ENCODE data around the gene MKRN2.
"Not testable (repeated sequence)": the region's sequence is repeated elsewhere in the genome, so short reads cannot be mapped to it uniquely, and the experiment has no call there.

Gene MKRN2, protein sequence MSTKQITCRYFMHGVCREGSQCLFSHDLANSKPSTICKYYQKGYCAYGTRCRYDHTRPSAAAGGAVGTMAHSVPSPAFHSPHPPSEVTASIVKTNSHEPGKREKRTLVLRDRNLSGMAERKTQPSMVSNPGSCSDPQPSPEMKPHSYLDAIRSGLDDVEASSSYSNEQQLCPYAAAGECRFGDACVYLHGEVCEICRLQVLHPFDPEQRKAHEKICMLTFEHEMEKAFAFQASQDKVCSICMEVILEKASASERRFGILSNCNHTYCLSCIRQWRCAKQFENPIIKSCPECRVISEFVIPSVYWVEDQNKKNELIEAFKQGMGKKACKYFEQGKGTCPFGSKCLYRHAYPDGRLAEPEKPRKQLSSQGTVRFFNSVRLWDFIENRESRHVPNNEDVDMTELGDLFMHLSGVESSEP

DNA sequence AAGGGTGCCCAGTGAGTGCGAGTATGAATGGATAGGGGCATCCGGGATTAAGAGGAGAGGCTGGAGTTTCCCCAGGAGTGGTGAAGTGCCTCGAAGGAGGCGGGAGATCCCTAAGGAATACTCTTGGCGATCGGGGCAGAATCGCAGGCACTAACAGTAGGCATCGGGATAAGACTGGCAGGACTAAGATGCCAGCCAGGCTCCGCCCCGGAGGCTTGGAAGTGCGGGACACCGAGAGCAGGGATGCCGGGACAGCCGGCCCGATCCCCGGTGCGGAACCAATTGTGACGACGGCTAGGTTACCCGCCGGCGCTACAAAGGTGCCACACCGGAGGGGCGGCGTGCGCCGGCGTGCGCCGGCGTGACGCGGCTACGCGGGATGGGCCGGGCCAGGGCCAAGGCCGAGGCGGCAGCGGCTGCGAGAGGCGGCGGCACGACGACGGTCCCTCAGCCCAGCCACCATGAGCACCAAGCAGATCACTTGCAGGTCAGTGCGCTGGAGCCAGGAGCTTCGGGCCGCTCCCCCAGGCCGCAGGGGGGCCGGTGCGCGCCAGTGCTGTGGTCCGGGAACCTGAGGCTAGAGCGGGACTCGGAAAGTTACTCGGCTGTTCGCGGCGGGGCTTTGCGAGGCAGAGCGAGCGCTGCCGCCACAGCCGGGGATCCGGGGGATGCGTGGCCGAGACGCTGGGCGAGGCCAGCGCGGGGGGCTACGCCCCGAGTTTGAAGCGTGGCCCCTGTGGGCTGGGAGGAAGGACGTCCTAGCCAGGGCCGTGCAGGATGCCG, at the start of gene MKRN2:
MKRN2 (plus strand) TSS at position 398 of the 783 bp plus-strand sequence; CDS start at position 462, 64 bp downstream.
- DNase-seq (ENCODE audit: low read depth in 2 of 2, low spot score in 1 of 2), result peak; percentile 71 to 72

DNA sequence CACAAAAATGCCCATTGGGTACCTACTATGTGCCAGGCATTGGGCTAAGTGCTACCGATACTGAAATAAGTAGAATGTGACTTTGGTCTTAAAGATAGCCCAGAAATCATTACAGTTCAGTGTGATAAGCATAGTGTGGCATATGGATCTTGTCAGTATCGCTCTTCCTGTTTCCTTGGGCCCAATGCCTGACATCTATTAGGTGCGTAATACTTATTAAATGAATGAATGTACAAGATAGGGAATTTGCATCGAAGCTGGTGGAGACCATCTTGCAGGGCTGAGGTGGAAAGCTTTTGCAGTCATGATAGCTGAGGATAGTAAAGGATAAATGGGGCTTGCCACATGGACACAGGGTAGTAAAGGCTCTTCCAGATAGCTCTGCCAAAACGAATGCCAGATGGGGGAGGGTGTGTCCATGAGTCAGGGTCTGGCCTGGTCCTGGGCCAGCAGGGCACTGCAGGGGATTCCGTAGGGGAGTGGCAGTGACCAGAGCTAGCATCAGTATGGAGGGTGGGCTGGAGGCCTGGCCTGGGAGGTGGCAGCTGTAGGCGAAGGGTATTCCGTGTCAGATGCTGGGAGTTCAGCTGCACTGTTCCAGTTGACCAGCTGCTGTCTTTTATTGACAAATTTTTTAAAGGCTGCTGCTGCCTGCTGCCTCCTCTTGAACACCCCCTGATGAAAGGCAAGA, 49.2 kb upstream of the MKRN2 start:
- no peak for DNase-seq (ENCODE audit: low read depth in 2 of 2, low spot score in 1 of 2)

DNA sequence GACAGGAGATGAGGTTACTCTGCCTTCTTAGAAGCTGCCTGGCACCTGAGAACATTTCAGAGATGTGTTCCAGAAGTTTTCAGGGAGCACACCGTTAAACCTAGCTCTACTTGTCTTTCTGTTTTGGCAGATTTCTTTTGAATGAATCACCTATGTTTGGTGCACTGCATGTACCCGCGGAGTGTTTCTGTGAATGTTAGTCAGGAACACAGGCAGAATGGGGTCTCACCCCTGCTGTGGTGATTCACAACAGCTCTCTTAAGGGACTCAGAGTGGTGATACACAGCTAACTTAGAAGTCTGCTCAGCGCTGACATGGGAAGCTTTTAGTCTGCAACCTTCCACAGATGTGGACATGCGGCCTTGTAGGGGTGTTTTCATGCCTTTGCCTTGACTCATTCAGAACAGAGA, 48.6 kb upstream of the MKRN2 start:
- DNase-seq (ENCODE audit: low read depth in 2 of 2, low spot score in 1 of 2), result no peak

DNA sequence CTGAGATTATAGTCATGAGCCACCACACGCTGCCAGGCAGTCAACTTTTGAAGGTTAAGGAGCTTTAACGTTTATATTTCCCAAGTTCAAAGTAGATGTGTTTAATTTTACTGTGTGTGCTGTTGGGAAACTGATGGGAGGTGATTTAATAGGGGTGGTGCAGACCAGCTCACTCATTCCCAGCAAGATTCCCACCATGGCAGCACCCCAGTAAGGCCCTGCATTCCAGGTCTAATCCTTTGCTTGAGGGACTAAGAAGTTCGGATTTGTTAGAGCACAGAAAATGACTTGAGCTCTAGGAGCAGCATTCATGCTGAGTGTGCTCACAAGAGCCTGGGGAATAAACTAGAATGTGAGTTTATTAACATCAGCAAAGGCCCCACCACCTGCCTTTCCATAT, 47.4 kb upstream of the MKRN2 start:
- no peak for DNase-seq (ENCODE audit: low read depth in 2 of 2, low spot score in 1 of 2)

DNA sequence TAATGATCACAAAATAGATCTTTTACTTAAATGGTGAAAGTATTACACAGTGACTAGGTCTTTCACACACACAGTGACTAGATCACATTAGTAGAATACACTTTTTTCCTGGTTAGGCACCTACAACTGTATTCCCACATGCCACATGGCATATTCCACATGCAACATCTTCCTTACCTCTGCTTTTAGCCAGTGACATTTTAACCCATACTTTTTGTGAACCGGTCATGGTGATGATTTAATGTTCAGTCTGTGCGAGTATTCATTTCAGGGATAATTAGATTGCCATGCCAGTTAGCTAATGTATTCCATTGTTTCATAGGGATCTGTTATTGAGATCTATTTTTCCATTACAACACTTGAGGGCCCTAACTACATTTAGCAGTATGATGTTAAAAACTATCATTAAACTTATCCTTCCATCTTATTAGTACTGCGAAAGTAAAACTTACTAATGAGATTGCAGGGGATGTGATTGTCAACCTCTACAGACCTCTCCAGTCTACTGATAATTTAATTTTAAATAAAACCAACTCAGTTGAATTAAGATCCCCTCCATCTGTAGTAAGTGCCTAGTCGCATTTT, 44.3 kb upstream of the MKRN2 start:
- DNase-seq (ENCODE audit: low read depth in 2 of 2, low spot score in 1 of 2), result no peak

DNA sequence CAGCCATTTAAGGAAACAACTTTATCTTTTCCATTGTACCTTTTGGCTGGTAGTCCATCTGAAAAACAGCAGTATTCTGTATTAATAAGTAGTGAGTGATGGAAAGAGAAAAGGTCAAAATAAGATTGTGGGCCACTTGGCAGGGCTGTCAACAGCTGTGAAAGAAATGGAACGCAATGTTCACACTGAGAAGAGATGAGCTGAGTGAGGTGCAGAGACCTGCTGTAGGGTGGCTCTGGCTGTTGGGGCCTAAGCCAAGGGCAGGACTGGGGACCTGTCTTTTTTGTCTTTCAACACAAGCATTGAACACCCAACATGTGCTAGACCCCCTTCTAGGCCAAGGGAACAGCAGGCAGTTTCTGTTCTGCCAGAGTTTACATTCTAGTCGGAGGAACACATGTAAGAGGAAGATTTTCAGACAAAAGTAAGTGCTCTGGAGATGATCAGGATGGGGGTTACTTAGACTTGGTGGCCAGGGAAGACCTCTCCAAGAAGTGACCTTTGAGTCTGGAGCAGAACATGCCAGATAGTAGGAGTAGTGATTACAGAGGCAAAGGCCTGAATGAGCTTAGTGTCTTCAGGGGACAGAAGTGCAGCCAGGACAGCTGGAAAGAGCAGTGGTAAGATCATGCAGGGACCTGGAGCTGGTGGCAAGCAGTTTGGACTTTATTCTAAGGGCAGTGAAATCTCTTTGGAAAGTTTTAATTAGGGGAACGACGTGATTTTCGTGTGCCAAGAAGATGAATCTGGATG, 43.0 kb upstream of the MKRN2 start:
- no peak for DNase-seq (ENCODE audit: low read depth in 2 of 2, low spot score in 1 of 2)

DNA sequence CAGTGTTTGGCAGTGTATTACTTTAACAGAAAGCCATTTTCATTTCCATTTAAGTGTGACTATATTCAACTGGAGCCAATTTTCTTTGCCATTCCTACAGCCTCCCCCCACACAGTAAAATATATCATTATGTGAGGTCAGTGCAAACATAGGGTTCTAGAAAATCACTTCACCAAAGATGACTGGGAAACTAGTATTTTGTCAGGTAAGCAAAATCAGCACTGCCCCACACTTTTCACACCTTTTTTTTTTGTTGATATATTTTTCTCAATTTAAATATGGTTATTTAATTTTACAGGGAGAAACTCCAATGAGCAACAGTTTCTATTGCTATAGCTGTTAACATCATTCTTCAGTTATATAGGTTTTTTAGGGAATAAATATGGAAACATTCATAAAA, 41.3 kb upstream of the MKRN2 start:
- no peak for DNase-seq (ENCODE audit: low read depth in 2 of 2, low spot score in 1 of 2)

DNA sequence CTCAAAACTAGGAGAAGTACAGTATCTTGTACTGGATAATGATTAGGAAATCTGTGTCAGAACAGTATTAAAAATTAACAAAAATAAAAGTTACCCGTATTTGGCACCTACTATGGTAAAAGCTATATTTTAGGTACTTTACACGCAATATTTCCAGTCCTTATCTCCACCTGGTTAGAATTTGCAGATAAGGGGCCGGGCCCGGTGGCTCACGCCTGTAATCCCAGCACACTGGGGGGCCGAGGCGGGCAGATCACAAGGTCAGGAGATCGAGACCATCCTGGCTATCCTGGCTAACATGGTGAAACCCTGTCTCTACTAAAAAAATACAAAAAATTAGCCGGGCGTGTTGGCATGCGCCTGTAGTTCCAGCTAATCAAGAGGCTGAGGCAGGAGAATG, 40.0 kb upstream of the MKRN2 start:
- DNase-seq (ENCODE audit: low read depth in 2 of 2, low spot score in 1 of 2), result no peak

DNA sequence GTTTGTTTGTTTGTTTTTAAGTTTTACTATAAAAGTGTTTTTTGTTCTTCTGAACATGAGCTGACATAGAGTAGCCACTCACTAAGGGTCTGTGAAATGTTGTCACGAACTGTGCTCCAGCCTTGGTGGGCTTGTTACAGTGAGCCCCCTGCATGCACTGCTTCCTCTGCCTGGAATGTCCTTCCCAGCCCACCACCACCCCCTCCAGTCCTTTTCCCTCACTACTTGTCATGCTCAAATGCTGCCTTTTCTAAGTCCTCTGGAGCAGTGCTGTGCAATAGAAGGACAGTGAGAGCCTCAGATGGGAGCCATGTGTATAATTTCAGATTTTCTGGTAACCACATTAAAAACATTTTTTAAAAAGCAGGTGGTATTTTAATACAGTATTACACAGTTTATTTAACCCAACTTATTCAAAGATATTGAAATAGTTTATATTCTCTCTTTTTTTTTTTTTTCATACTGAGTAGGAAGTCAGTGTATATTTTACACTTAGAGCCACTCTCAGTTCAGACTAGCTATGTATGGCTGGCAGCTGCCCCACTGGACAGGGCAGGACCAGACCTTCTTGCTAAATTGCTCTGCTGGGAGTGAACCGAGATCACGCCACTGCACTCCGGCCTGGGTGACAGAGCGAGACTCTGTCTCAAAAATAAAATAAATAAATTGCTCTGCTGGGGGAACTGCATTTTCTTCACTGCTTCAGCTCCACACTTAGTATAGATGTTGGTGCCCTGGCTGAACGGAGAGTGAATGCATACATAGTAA, 38.4 kb upstream of the MKRN2 start:
- no peak for DNase-seq (ENCODE audit: low read depth in 2 of 2, low spot score in 1 of 2)

DNA sequence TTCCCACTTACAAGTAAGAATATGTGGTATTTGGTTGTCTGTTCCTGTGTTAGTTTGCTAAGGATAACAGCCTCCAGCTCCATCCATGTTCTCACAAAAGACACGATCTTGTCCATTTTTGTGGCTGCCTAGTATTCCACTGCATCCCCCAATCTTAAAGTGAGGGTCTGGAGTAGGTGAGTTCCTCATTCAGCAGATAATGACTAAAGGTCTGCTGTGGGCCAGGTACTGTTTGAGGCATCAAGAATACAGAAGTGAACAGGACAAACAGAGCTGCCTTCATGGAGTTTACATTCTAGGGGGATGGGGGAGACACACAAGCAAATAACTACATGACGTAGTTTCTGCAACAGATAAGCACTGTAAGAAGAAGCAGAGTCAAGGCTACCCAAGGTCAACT, 35.9 kb upstream of the MKRN2 start:
- DNase-seq (ENCODE audit: low read depth in 2 of 2, low spot score in 1 of 2), result no peak

DNA sequence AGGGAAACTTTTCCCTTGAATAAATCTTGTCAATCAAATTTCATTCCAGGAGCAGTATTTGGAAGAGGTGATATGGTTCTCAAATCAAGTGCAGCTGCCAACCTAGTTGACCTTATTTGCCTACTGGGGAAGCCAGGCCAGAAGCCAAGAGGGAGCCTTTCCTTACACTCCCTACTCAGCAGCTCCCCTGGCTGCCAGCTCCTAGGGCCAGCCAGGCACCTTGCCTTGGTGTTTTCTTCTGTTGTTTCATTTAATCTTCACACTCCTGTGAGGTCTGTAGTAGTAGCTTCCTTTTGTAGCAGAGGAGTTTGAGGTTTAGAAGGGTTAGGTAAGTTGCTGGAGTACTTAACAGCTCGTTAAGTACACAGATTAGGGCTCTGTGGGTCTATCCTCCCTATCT, 34.2 kb upstream of the MKRN2 start:
- DNase-seq (ENCODE audit: low read depth in 2 of 2, low spot score in 1 of 2), result no peak

DNA sequence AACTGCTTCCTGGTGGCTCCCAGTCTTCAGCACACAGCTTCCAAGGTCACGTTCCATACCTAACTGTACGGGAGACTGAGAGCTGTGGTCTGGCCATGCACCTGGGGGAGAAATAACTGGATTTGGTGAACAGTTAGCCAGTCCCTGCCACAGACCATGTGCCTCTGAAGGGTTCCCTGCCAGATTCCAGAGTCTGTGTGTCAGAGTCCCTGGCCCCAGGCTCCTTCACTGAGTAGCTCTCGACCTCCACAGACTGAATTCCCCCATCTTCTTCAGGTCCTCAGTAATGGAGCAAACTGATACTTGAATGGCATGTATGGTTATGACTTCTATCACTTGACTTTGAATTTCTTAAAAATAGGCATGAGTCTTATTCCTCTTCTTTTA, 29.1 kb upstream of the MKRN2 start:
- DNase-seq (ENCODE audit: low read depth in 2 of 2, low spot score in 1 of 2), result no peak

DNA sequence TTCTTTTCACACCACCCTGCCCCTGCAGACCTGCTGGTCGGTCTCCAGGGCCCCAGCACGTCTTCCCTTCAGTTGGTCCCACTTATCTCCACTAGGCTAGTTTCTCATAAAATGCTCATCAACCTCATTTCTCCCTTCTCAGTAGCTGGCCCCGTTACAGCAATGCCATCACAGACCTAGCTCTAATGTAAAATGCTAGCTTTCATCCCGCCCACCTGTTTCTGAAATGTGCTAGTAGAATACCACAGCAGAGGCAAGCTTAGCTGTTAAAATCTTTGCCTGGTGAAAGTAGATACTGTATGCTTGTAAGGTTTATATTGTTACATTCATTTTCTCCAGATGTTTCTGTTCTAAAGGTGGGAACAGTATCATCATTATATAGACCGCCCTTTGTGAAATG, 24.7 kb upstream of the MKRN2 start:
- DNase-seq (ENCODE audit: low read depth in 2 of 2, low spot score in 1 of 2), result no peak

DNA sequence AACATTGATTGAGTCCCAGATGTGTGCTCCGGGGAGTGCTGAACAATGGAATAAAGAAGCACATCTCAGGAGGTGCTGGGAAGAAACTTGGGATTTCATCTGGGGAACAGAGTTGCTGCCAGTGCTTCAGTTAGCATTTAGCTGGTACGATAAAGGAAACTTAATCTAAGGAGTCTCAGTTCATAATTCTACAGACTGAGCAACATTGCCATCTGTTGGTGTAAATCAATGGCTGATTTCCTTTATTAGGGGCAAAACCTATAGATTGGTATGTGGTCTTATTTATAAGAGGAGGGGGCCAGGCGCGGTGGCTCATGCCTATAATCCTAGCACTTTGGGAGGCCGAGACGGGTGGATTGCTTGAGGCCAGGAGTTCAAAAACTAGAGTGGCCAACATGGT, 20.5 kb upstream of the MKRN2 start:
- no peak for DNase-seq (ENCODE audit: low read depth in 2 of 2, low spot score in 1 of 2)

DNA sequence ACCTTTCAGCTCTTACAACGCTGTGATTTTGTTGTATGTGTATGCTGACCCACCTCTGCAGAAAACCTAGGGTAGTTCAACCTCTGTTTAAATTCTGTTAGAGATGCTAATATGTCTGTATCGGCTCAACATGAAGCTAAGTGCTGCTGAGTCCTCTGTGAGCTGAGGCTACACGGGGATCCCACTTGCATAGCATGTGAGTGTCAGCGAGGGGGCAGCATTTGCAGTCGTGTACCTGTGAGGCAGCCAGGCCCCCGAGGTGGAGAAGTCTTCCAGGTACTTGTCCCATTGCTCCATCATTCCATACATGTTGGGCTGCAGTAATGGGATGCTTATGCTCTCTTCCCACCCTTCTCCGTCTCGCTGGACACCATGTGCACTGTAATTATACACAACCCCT, 15.3 kb upstream of the MKRN2 start:
- DNase-seq (ENCODE audit: low read depth in 2 of 2, low spot score in 1 of 2), result no peak

DNA sequence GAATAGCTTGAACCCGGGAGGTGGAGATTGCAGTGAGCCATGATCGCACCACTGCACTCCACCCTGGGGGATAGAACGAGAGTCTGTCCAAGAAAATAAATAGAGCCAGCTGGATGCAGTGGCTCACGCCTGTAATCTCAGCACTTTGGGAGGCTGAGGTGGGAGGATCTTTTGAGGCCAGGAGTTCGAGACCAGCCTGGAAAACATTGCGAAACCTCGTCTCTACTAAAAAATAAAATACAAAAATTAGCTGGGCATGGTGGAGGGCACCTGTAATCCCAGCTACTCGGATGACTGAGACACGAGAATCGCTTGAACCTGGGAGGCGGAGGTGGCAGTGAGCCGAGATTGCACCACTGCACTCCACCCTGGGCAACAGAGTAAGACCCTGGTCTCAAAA, 13.4 kb upstream of the MKRN2 start:
- not testable (repeated sequence) for DNase-seq (ENCODE audit: low read depth in 2 of 2, low spot score in 1 of 2)

DNA sequence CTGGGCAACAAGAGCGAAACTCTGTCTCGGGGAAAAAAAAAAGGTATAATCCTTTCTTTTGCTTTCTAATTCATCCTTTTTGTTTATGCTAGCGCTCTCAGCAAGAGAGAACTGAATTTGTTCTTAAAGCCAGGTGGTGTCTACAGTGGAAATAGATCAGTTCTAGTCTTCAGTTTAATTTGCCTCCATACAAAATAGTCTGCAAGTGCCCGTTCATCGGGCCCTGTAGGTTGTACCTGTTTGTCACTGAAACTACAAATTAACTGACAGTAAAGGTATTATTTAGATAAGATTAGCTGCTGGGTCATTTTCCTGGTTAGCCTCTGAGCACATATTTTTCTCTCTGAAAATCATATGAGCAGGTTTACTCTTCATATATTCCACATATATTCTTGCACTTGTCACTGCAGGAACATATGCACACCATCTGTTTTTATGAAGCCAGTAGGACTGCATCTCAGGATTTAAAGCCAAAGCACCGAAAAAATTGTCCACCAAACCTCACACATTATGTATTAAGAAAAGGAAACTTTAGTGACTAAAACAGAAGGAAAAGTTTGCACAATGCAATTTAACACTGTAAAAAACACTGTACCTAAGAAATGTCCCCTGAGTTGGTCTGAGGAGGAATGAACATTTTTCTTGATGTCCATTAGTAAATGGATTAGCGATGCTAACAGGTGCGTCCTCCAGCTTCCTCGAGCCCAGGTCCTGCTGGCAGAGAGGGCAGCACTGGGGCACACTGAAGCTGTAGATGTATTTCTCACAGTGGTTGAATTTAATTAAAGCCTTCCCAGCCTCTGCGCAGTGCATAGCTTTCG, 12.0 kb upstream of the MKRN2 start:
- no peak for DNase-seq (ENCODE audit: low read depth in 2 of 2, low spot score in 1 of 2)

DNA sequence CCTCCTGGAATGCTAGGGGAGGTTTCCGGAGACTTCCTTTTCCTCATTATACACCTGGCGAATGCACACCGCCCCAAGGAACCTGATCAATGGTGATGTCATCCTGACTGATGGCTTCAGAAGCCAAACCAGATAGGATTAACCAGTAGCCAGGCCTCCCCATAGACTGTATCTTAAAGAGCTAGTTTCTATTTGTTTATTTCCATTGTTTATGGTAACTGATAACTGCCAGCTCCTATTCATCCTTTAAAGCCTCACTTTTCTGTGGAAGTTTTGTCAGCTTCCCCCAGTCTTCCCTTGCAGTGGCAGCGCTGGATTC, 11.5 kb upstream of the MKRN2 start, which contains the start of gene MKRN2OS:
MKRN2OS (minus strand) TSS at position 27 of the 319 bp plus-strand sequence. CDS start 35 bp downstream, outside the sequence.
- DNase-seq (ENCODE audit: low read depth in 2 of 2, low spot score in 1 of 2), result no peak

Data from stimulated activated CD8-positive, alpha-beta memory T cell treated with anti-CD3 and anti-CD28 coated beads, Interleukin-4, amount 100 ng/mL, for 1 hour (primary cell).